GM10248 (cell line): ENCODE data around the gene LCE4A.
"Not testable (repeated sequence)": the region's sequence is repeated elsewhere in the genome, so short reads cannot be mapped to it uniquely, and the experiment has no call there.

ENCODE experiments used
- CTCF ChIA-PET: fragments of 300-600 bp; sonication (Branson Sonifier 250); formaldehyde crosslinking; extraction: SDS; loops from one replicate; lab custom pipeline; 2021; ENCODE audit warnings: antibody characterized with exemption; lab: Yijun Ruan, JAX
- POLR2A ChIA-PET: fragments of 350-650 bp; sonication (Branson Sonifier 250); formaldehyde crosslinking; extraction: SDS; loops from one replicate; lab custom pipeline; 2020; ENCODE audit warnings: antibody characterized with exemption; lab: Yijun Ruan, JAX
- DNase-seq: peaks from one replicate; pipeline ENCODE4 v3.0.0; 2012; ENCODE audit errors: extremely low spot score
- TF ChIP-seq, protein P1 (sequence below): IDR thresholded peaks from 2 replicates; pipeline ENCODE4 v1.5.1; 2012; ENCODE audit warnings: mild to moderate bottlenecking, low read depth; ENCODE audit errors: extremely low read depth, missing control alignments, control extremely low read depth

The LCE4A gene

DNA sequence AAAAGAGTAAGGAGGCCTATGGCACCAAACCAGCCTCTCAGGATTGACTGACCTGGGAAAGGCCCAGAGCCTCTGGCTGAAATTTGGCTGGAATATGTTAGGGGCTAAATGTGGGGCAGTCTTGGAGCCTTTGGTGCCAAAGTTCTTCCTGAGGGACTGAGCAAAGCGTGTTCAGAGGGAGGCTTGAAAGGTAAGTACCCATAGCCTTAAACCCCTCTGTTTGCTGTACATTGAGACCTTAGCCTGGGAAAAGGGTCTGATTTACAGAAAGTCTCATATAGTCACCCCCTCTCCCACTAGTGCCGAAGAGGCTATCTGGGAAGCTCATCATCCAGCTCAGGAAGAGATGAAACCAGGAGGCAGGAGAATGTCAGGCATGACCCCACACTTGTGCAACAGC is at the start of gene LCE4A:
TSS of gene LCE4A (plus strand) at position 301 of the 400 bp plus-strand sequence. CDS start 916 bp downstream, outside the sequence.
- no peak for DNase-seq
- ChIA-PET POLR2A (no interaction called here), CTCF (no interaction called here)
- TF ChIP-seq, protein P1, sequence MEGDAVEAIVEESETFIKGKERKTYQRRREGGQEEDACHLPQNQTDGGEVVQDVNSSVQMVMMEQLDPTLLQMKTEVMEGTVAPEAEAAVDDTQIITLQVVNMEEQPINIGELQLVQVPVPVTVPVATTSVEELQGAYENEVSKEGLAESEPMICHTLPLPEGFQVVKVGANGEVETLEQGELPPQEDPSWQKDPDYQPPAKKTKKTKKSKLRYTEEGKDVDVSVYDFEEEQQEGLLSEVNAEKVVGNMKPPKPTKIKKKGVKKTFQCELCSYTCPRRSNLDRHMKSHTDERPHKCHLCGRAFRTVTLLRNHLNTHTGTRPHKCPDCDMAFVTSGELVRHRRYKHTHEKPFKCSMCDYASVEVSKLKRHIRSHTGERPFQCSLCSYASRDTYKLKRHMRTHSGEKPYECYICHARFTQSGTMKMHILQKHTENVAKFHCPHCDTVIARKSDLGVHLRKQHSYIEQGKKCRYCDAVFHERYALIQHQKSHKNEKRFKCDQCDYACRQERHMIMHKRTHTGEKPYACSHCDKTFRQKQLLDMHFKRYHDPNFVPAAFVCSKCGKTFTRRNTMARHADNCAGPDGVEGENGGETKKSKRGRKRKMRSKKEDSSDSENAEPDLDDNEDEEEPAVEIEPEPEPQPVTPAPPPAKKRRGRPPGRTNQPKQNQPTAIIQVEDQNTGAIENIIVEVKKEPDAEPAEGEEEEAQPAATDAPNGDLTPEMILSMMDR, result no peak

GRCh38 chr1:152658649-152659048 is 49.3 kb upstream of the LCE4A start:
- ChIA-PET CTCF (interaction anchor here (2.5 kb wide), 1 partner anchor 9 kb away, joined by 7 read pairs; no protein-coding TSS in a partner anchor), POLR2A (no interaction called here)
- DNase-seq, result no peak

GRCh38 chr1:152663098-152663497 is 44.9 kb upstream of the LCE4A start, which contains the start of gene LCE2D:
TSS of gene LCE2D (plus strand) at chr1:152663380. CDS start at chr1:152664106, 726 bp downstream.
- DNase-seq, result no peak
- ChIA-PET POLR2A (no interaction called here), CTCF (interaction anchor here (0.8 to 5.2 kb wide), 2 partner anchors 10 to 204 kb away, joined by 3 to 45 read pairs; no protein-coding TSS in a partner anchor)
- TF ChIP-seq, protein P1, result no peak

More at GRCh38 chr1:152658649-152659048, 49.3 kb upstream of the LCE4A start:
- TF ChIP-seq, protein P1, result no peak

GRCh38 chr1:152666171-152666570 is 41.8 kb upstream of the LCE4A start:
- CTCF ChIA-PET, result interaction anchor here (5.2 kb wide), 1 partner anchor 13 kb away, joined by 45 read pairs; no protein-coding TSS in a partner anchor
- DNase-seq, POLR2A ChIA-PET: not testable (repeated sequence)

GRCh38 chr1:152667648-152668047 is 40.3 kb upstream of the LCE4A start:
- CTCF ChIA-PET, result interaction anchor here (1.9 kb wide), 1 partner anchor 10 kb away, joined by 7 read pairs; no protein-coding TSS in a partner anchor
- TF ChIP-seq, protein P1, result no peak
- DNase-seq, result no peak
- POLR2A ChIA-PET, result no interaction called here

DNA sequence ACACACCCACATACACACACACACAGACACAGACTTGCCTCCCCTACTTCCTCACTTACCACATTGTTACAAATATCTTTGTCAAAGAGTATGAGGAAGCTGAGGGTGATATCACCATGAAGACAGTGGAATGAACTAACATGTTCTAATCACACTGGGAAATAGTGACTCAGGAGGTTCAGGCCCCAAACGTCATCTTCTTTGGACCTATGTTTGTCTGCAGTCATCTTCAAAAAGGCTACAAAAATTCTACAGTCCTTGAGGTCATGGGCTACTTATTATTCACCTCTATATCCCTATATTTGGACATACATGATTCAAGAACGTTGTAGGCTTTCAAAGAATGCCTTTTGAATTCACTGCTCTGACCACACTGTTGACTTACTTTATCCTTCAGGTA is 34.9 kb upstream of the LCE4A start:
- ChIA-PET CTCF (no interaction called here), POLR2A (no interaction called here)
- TF ChIP-seq, protein P1, result no peak
- no peak for DNase-seq

DNA sequence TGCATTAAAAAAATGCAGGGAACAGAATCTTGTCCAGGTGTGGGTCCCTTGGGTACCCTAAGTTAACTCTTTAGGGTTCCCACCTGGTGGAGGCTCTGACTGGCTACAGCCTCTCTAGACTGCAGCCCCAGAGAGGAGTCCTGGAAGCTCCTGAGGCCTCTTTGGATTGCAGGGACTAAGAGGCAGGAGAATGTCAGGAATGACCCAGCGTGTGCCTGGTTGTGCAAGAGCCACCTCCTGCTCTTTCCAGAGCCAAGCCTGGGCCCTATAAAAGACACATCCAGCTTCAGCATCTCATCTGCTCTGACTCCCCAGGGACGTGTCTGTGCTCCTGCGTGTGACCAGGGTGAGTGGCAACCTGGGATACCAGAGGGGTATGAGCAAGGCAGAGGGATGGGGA is 33.0 kb upstream of the LCE4A start, which contains the start of gene LCE2C:
TSS of gene LCE2C (plus strand) at position 297 of the 400 bp plus-strand sequence. CDS start 737 bp downstream, outside the sequence.
- CTCF ChIA-PET, result interaction anchor here (1.4 kb wide), 1 partner anchor 18 kb away, joined by 3 read pairs; no protein-coding TSS in a partner anchor
- POLR2A ChIA-PET, DNase-seq: not testable (repeated sequence)

GRCh38 chr1:152679459-152679858 is 28.5 kb upstream of the LCE4A start:
- TF ChIP-seq, protein P1, result no peak
- CTCF ChIA-PET, result no interaction called here
- DNase-seq, result no peak
- POLR2A ChIA-PET, result no interaction called here
